Mesenchymal stem cell (in vitro differentiated cells and primary cell): ENCODE data around the gene GRAP.
"Not testable (repeated sequence)": the region's sequence is repeated elsewhere in the genome, so short reads cannot be mapped to it uniquely, and the experiment has no call there.

Experiments
- DNase-seq: peaks from one replicate; pipeline ENCODE4 v3.0.0-alpha.2; 2013
- H2AFZ ChIP-seq: one replicate; pipeline ENCODE4 v1.6.1; 2013; ENCODE audit warnings: low read depth, mild to moderate bottlenecking, control low read depth, inconsistent platforms, low read length, moderate library complexity
- H2AK5ac ChIP-seq: 2 replicates; pipeline ENCODE4 v1.6.1; 2013; ENCODE audit warnings: low read length, moderate library complexity, mild to moderate bottlenecking, inconsistent platforms; ENCODE audit not compliant: severe bottlenecking
- H2BK120ac ChIP-seq: one replicate; pipeline ENCODE4 v1.6.1; 2013; ENCODE audit warnings: low read depth, mild to moderate bottlenecking, inconsistent platforms, low read length, moderate library complexity
- H2BK12ac ChIP-seq, 2 experiments: one replicate each; pipeline ENCODE4 v1.6.1; 2013; ENCODE audit warnings: inconsistent platforms in 2 of 2, low read length in 2 of 2, mild to moderate bottlenecking in 2 of 2, moderate library complexity in 2 of 2, control low read depth in 1 of 2
- H2BK15ac ChIP-seq: one replicate; pipeline ENCODE4 v1.6.1; 2013; ENCODE audit warnings: mild to moderate bottlenecking, low read depth, inconsistent platforms; ENCODE audit not compliant: poor library complexity, severe bottlenecking
- H2BK5ac ChIP-seq: 2 replicates; pipeline ENCODE4 v1.6.1; 2013; ENCODE audit warnings: low read depth, mild to moderate bottlenecking, low read length, control low read depth, inconsistent platforms; ENCODE audit not compliant: poor library complexity, severe bottlenecking
- H3K14ac ChIP-seq, 2 experiments: one replicate each; pipeline ENCODE4 v1.6.1; 2013; ENCODE audit warnings: inconsistent platforms in 2 of 2, low read length in 2 of 2, control low read depth in 1 of 2, mild to moderate bottlenecking in 1 of 2, moderate library complexity in 1 of 2
- H3K18ac ChIP-seq, 2 experiments: one replicate each; pipeline ENCODE4 v1.6.1; 2013; ENCODE audit warnings: inconsistent platforms in 2 of 2, low read length in 2 of 2, control low read depth in 1 of 2, low read depth in 1 of 2, mild to moderate bottlenecking in 1 of 2
- H3K23ac ChIP-seq, 2 experiments: one replicate each; pipeline ENCODE4 v1.6.1; 2013; ENCODE audit warnings: inconsistent platforms in 2 of 2, low read length in 2 of 2, mild to moderate bottlenecking in 2 of 2, moderate library complexity in 2 of 2, control low read depth in 1 of 2
- H3K27ac ChIP-seq: 2 replicates; pipeline ENCODE4 v1.5.1; 2013; ENCODE audit warnings: mild to moderate bottlenecking, moderate library complexity, low read length, control low read depth, inconsistent platforms; ENCODE audit not compliant: poor library complexity, severe bottlenecking
- H3K27me3 ChIP-seq, 2 experiments: 2 replicates each; pipeline versions ENCODE4 v1.6.1 to v1.7.0; 2013; ENCODE audit warnings: low read length in 2 of 2, mild to moderate bottlenecking in 2 of 2, moderate library complexity in 2 of 2, control low read depth in 1 of 2, inconsistent platforms in 1 of 2; ENCODE audit not compliant: control insufficient read depth in 1 of 2, insufficient read depth in 1 of 2
- H3K36me3 ChIP-seq, 2 experiments: 2 replicates each; pipeline versions ENCODE4 v1.6.1 to v1.7.0; 2013; ENCODE audit warnings: low read length in 2 of 2, control low read depth in 1 of 2, inconsistent platforms in 1 of 2, low read depth in 1 of 2, mild to moderate bottlenecking in 1 of 2; ENCODE audit not compliant: insufficient read depth in 2 of 2, control insufficient read depth in 1 of 2
- H3K4ac ChIP-seq, 2 experiments: one replicate each; pipeline ENCODE4 v1.6.1; 2013; ENCODE audit warnings: inconsistent platforms in 2 of 2, low read length in 2 of 2, mild to moderate bottlenecking in 2 of 2, moderate library complexity in 2 of 2, control low read depth in 1 of 2, low read depth in 1 of 2
- H3K4me1 ChIP-seq: 2 replicates; pipeline ENCODE4 v1.6.1; 2013; ENCODE audit warnings: low read depth, low read length, control low read depth; ENCODE audit not compliant: control insufficient read depth, insufficient read depth
- H3K4me2 ChIP-seq: 2 replicates; pipeline ENCODE4 v1.6.1; 2013; ENCODE audit warnings: low read length, mild to moderate bottlenecking, inconsistent platforms; ENCODE audit not compliant: poor library complexity, severe bottlenecking
- H3K4me3 ChIP-seq, 2 experiments: 2 replicates each; pipeline versions ENCODE4 v1.5.1 to v1.7.0; 2013; ENCODE audit warnings: low read length in 2 of 2, mild to moderate bottlenecking in 2 of 2, control low read depth in 1 of 2, low read depth in 1 of 2; ENCODE audit not compliant: insufficient read depth in 1 of 2
- H3K79me1 ChIP-seq: replicated peaks from 2 replicates; pipeline ENCODE4 v1.6.1; 2013; ENCODE audit warnings: mild to moderate bottlenecking, control low read depth, low read length, inconsistent platforms; ENCODE audit not compliant: poor library complexity, severe bottlenecking
- H3K9ac ChIP-seq: 2 replicates; pipeline ENCODE4 v1.7.0; 2013; ENCODE audit warnings: mild to moderate bottlenecking, low read length, moderate library complexity
- H3K9me3 ChIP-seq: 2 replicates; pipeline ENCODE4 v1.7.0; 2013; ENCODE audit warnings: mild to moderate bottlenecking, low read length; ENCODE audit not compliant: control insufficient read depth
- H4K8ac ChIP-seq: one replicate; pipeline ENCODE4 v1.6.1; 2013; ENCODE audit warnings: inconsistent platforms, mild to moderate bottlenecking, low read length, moderate library complexity
- H4K91ac ChIP-seq: one replicate; pipeline ENCODE4 v1.6.1; 2013; ENCODE audit warnings: mild to moderate bottlenecking, low read length, inconsistent platforms
- WGBS: methylation state at CpG from one replicate; pipeline ENCODE4 v1.1.7; 2013; ENCODE audit warnings: mixed read lengths; 5-methylcytosine and 5-hydroxymethylcytosine counted together

GRAP gene

DNA sequence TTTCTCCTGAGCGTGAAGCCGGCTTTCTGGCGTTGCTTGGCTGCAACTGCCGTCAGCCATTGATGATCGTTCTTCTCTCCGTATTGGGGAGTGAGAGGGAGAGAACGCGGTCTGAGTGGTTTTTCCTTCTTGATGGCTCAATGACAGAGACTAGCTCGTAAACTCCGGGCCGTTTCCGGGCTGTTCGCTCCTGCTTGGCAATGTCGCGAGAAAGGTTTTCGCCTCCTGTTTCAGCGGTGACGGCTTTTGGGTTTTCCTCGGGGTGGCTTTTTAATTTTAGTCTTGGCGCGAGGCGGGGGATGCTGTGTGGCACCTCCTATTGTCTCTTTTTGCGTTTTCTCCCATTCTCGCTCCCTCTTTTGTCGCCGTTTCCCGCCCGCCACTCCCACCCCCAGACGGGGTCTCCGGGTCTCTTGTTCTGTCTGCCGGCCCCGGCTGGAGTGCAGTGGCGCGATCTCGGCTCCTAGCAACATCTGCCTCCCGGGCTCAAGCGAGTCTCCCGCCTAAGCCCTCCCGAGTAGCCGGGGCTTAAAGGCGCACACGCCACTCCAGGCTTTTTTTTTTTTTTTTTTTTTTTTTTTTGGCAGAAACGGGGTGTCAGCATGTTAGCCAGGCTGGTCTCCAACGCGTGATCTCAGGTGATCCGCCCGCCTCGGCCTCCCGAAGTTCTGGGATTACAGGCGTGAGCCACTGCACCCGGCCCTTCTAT, 15.4 kb upstream of the GRAP start:
- not testable (repeated sequence) for H3K18ac ChIP-seq, H3K36me3 ChIP-seq, H3K4me3 ChIP-seq, H3K9me3 ChIP-seq, DNase-seq, H2BK15ac ChIP-seq, H3K4me1 ChIP-seq, H3K14ac ChIP-seq, H4K8ac ChIP-seq, H2AK5ac ChIP-seq, H3K4ac ChIP-seq, H2BK120ac ChIP-seq, H2BK5ac ChIP-seq, H3K23ac ChIP-seq, H3K27ac ChIP-seq, H4K91ac ChIP-seq, H3K27me3 ChIP-seq, H2BK12ac ChIP-seq, H2AFZ ChIP-seq, H3K79me1 ChIP-seq, H3K4me2 ChIP-seq, H3K9ac ChIP-seq
- WGBS, result no CpG with 5 or more reads among the region's 51 CpGs

DNA sequence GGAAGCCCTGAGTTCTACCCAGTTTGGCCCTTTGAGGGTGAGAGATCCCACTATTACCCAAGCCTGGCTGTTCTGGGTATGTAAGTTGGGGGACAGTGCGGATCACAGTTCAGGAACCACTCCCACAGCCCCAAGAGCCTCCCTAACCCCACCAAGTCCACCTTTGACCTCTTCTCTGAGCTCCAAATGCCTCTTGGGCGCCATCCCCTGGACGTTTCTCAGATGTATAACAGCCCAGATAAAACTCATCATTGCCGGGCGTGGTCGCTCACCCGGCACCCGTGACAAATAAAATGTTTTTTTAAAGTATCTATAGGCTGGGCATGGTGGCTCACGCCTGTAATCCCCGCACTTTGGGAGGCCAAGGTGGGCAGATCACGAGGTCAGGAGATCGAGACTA, 8.7 kb upstream of the GRAP start:
- not testable (repeated sequence) for H3K4me3 ChIP-seq, H3K4me2 ChIP-seq, H3K27ac ChIP-seq, H2AK5ac ChIP-seq, H2BK15ac ChIP-seq, H3K4me1 ChIP-seq, H2AFZ ChIP-seq, H3K9me3 ChIP-seq, H4K8ac ChIP-seq, H3K14ac ChIP-seq, H2BK120ac ChIP-seq, H2BK12ac ChIP-seq, H3K27me3 ChIP-seq, H3K23ac ChIP-seq, H3K79me1 ChIP-seq, H2BK5ac ChIP-seq, DNase-seq, H3K36me3 ChIP-seq, H3K4ac ChIP-seq, H3K9ac ChIP-seq, H3K18ac ChIP-seq, H4K91ac ChIP-seq
- no CpG with 5 or more reads among the region's 12 CpGs for WGBS

DNA sequence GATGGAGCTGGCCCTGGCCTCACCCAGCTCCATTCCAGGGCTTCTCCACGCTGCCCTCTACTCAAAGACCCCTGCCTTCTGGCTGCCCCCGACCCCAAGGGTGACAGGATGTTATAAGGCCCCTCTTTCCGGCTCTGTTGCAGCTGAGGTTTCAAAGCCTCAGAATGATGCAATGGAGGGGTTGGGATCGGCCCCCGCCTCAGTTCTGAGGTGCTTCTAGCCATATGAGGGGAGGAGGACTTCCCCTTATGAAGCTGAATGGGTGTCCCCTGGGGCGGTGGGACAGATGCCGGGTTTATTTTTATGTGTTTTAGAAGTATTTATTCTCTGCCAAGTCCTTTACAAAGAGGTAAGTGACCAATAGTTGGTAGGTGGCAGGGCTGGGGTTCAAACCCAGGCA, 2.1 kb upstream of the GRAP start:
- DNase-seq, result not testable (repeated sequence)
- WGBS, result no CpG with 5 or more reads among the region's 7 CpGs

DNA sequence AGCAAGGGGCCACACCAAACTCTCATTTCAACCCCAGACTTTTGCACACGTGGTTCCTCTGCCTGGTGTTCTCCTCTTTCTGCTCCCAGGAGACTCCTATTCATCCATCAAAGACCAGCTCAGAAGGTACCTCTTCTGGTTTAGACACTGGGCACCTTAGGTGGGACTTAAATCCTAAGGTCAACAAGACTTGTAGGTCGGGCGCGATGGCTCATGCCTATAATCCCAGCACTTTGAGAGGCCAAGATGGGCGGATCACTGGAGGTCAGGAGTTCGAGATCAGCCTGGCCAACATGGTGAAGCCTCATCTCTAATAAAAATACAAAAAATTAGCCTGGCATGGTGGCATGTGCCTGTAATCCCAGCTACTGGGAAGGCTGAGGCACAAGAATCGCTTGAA, 753 bp upstream of the GRAP start:
- H3K4me3 ChIP-seq, H2BK12ac ChIP-seq, H2BK120ac ChIP-seq, DNase-seq, H4K91ac ChIP-seq, H3K18ac ChIP-seq, H3K4me2 ChIP-seq, H2AFZ ChIP-seq, H3K36me3 ChIP-seq, H3K9me3 ChIP-seq, H2BK15ac ChIP-seq, H3K4me1 ChIP-seq, H3K27me3 ChIP-seq, H4K8ac ChIP-seq, H2AK5ac ChIP-seq, H2BK5ac ChIP-seq, H3K14ac ChIP-seq, H3K23ac ChIP-seq, H3K9ac ChIP-seq, H3K4ac ChIP-seq, H3K27ac ChIP-seq, H3K79me1 ChIP-seq: not testable (repeated sequence)
- 80% methylated on average over 1 of the region's 7 CpGs for WGBS

More for the DNA sequence above, 2.1 kb upstream of the GRAP start:
- not testable (repeated sequence) for H2BK15ac ChIP-seq, H3K23ac ChIP-seq, H3K79me1 ChIP-seq, H2BK12ac ChIP-seq, H3K27me3 ChIP-seq, H2BK120ac ChIP-seq, H3K4ac ChIP-seq, H3K9ac ChIP-seq, H3K18ac ChIP-seq, H3K4me1 ChIP-seq, H2AK5ac ChIP-seq, H2AFZ ChIP-seq, H3K4me2 ChIP-seq, H3K14ac ChIP-seq, H4K8ac ChIP-seq, H3K4me3 ChIP-seq, H3K27ac ChIP-seq, H3K9me3 ChIP-seq, H3K36me3 ChIP-seq, H2BK5ac ChIP-seq, H4K91ac ChIP-seq
